H1 (cell line): ENCODE data around the gene CDCA5. TPM values are rescaled to one million over a fixed set of nuclear protein-coding genes. Genes with fewer than 3 reads are reported as not detected.
A peak's percentile ranks its signal among the peaks of the same experiment; 100 is the strongest.

Experiments used
- CBX8 ChIP-seq: fragments of 300-800, 300-1000 bp; sonication (generic); IDR thresholded peaks from 2 replicates; pipeline ENCODE4 v1.7.1; 2016; ENCODE audit warnings: low read depth, low read length, borderline replicate concordance
- CEBPB ChIP-seq: IDR thresholded peaks from 2 replicates; pipeline ENCODE4 v1.6.1; 2012; ENCODE audit warnings: low read depth, low read length
- CREB1 ChIP-seq: IDR thresholded peaks from 2 replicates; pipeline ENCODE4 v1.6.1; 2012; ENCODE audit warnings: inconsistent platforms
- CTBP2 ChIP-seq: IDR thresholded peaks from 2 replicates; pipeline ENCODE4 v1.7.0; 2011; ENCODE audit warnings: borderline replicate concordance, mild to moderate bottlenecking, moderate library complexity, mixed read lengths, low read length; ENCODE audit not compliant: insufficient read depth, insufficient read length
- EGR1 ChIP-seq: IDR thresholded peaks from 2 replicates; pipeline ENCODE4 v1.6.1; 2011; ENCODE audit warnings: low read depth, low read length, borderline replicate concordance
- EP300 ChIP-seq, 2 experiments: IDR thresholded peaks; 1 replicate in 1 of 2; 2 replicates in 1 of 2; pipeline ENCODE4 v1.6.1; 2011 to 2012; ENCODE audit warnings: low read depth in 2 of 2, low read length in 2 of 2, mild to moderate bottlenecking in 2 of 2, borderline replicate concordance in 1 of 2, inconsistent platforms in 1 of 2, moderate library complexity in 1 of 2
- EZH2 ChIP-seq: fragments of 200-600 bp; sonication (generic); IDR thresholded peaks from 2 replicates; pipeline ENCODE4 v1.7.1; 2012; ENCODE audit warnings: low read depth, mild to moderate bottlenecking, moderate library complexity, low read length, inconsistent platforms; ENCODE audit not compliant: severe bottlenecking
- FOSL1 ChIP-seq: IDR thresholded peaks from 2 replicates; pipeline ENCODE4 v1.6.1; 2011; ENCODE audit warnings: mild to moderate bottlenecking, low read depth, low read length, moderate library complexity; ENCODE audit not compliant: insufficient read depth
- GABPA ChIP-seq: IDR thresholded peaks from 2 replicates; pipeline ENCODE4 v1.6.1; 2011; ENCODE audit warnings: mild to moderate bottlenecking, low read length, moderate library complexity, borderline replicate concordance; ENCODE audit not compliant: insufficient read depth
- HDAC2 ChIP-seq, 2 experiments: fragments of 300-600 bp in 1 of 2; sonication (generic) in 1 of 2; IDR thresholded peaks; 2 replicates each; pipeline ENCODE4 v1.6.1; 2011 to 2012; ENCODE audit warnings: low read depth in 2 of 2, low read length in 2 of 2, mild to moderate bottlenecking in 2 of 2, moderate library complexity in 2 of 2, borderline replicate concordance in 1 of 2, inconsistent platforms in 1 of 2
- JUND ChIP-seq: IDR thresholded peaks from 2 replicates; pipeline ENCODE4 v1.6.1; 2011; ENCODE audit warnings: mild to moderate bottlenecking, improper control_type of control experiment, low read length
- KDM5A ChIP-seq: fragments of 200-600 bp; IDR thresholded peaks from 2 replicates; pipeline ENCODE4 v1.7.1; 2012; ENCODE audit warnings: mild to moderate bottlenecking, low read length, inconsistent platforms, mixed read lengths
- MAFK ChIP-seq: IDR thresholded peaks from 2 replicates; pipeline ENCODE4 v1.6.1; 2012; ENCODE audit warnings: low read depth, mild to moderate bottlenecking, improper control_type of control experiment, low read length
- MAX ChIP-seq: IDR thresholded peaks from 2 replicates; pipeline ENCODE4 v1.6.1; 2012; ENCODE audit warnings: inconsistent platforms
- PHF8 ChIP-seq: fragments of 200-600 bp; sonication (generic); conservative IDR thresholded peaks from 2 replicates; pipeline ENCODE4 v1.7.1; 2012; ENCODE audit warnings: low read depth, mild to moderate bottlenecking, inconsistent platforms, low read length, moderate library complexity
- POLR2A ChIP-seq, 2 experiments: IDR thresholded peaks; 1 replicate in 1 of 2; 2 replicates in 1 of 2; pipeline ENCODE4 v1.6.1; 2011; ENCODE audit warnings: low read depth in 2 of 2, low read length in 2 of 2, mild to moderate bottlenecking in 2 of 2; ENCODE audit errors: control extremely low read depth in 1 of 2
- RBBP5 ChIP-seq: IDR thresholded peaks from 2 replicates; pipeline ENCODE4 v1.7.1; 2012; ENCODE audit warnings: low read depth, mild to moderate bottlenecking, inconsistent platforms, low read length, moderate library complexity, borderline replicate concordance
- RFX5 ChIP-seq: IDR thresholded peaks from 2 replicates; pipeline ENCODE4 v1.6.1; 2011; ENCODE audit warnings: low read depth, low read length, improper control_type of control experiment, borderline replicate concordance
- SAP30 ChIP-seq: fragments of 300-600 bp; sonication (generic); IDR thresholded peaks from 2 replicates; pipeline ENCODE4 v1.7.1; 2012; ENCODE audit warnings: low read length, moderate library complexity, mild to moderate bottlenecking, inconsistent platforms; ENCODE audit not compliant: insufficient read depth, insufficient replicate concordance
- SIRT6 ChIP-seq: IDR thresholded peaks from one replicate; pipeline ENCODE4 v1.7.1; 2012; ENCODE audit warnings: low read length, inconsistent platforms
- SP2 ChIP-seq: IDR thresholded peaks from 2 replicates; pipeline ENCODE4 v1.6.1; 2012; ENCODE audit warnings: mild to moderate bottlenecking, low read length, inconsistent platforms
- SP4 ChIP-seq: IDR thresholded peaks from 2 replicates; pipeline ENCODE4 v1.6.1; 2012; ENCODE audit warnings: low read length, inconsistent platforms
- TAF1 ChIP-seq: IDR thresholded peaks from 2 replicates; pipeline ENCODE4 v1.6.1; 2011; ENCODE audit warnings: mild to moderate bottlenecking, low read depth, low read length
- TBP ChIP-seq: IDR thresholded peaks from 2 replicates; pipeline ENCODE4 v1.6.1; 2011; ENCODE audit warnings: low read depth, low read length, improper control_type of control experiment
- polyA plus RNA-seq, 7 experiments: library from polyadenylated mRNA; depleted of rRNA in 3 of 7; stranded (reverse) in 5 of 7; unstranded in 2 of 7; fragments of >200 nt in 5 of 7; fragments of 200-250 nt in 2 of 7; gene quantifications; 1 replicate in 5 of 7; 2 replicates in 1 of 7; 4 replicates in 1 of 7; pipeline versions ENCODE4 v1.2.1 to v1.2.3, GENCODE V29; 2011 to 2013; ENCODE audit warnings: missing spikeins in 2 of 7, mixed read lengths in 2 of 7
- total RNA-seq: library from RNA; stranded (reverse); fragmentation: NEBNext Ultra II Directional; extraction: Animal tissue kit (Norgen Biotek cat#: 25700); gene quantifications from 2 replicates; pipeline ENCODE4 v1.2.1, GENCODE V29; 2021

CDCA5 gene
- total and polyA plus RNA-seq, 2 of the 8 experiments (the other 6 are each of a cell fraction or from before 2014, with no cell fraction given), result 39.2 to 87.0 TPM

GRCh38 chr11:65121865-65122696 is 38.2 kb upstream of the CDCA5 start, which contains the start of the genes FAU and MRPL49 (continued):
- peak; percentile 15; the same call in 1 of the 2 replicates for TF ChIP-seq JUND
- TF ChIP-seq MAFK, result no peak
- TF ChIP-seq GABPA, result no peak
- TF ChIP-seq EGR1, result no peak
- TF ChIP-seq PHF8, result peak; percentile 83; the same call in 1 of the 2 replicates
- peak; percentile 81; the same call in 1 of the 2 replicates for TF ChIP-seq RBBP5
- 0 out of 2 replicates have a peak, but pooled peaks have one; percentile 31 for TF ChIP-seq FOSL1
- TF ChIP-seq TBP, result peak; percentile 96
- TF ChIP-seq SAP30, result no peak
- TF ChIP-seq POLR2A (IDR thresholded peaks at IDR 0.05; ENCODE audit: control extremely low read depth in 1 of 2, low read depth in 2 of 2, low read length in 2 of 2), result peak; percentile 97
- TF ChIP-seq TAF1, result peak; percentile 93
- no peak for TF ChIP-seq CTBP2
- no peak for TF ChIP-seq CBX8
- no peak for TF ChIP-seq SIRT6
- TF ChIP-seq CEBPB, result no peak
- TF ChIP-seq CREB1, result peak; percentile 98
- TF ChIP-seq HDAC2 (IDR thresholded peaks at IDR 0.05; ENCODE audit: borderline replicate concordance in 1 of 2, low read depth in 2 of 2, low read length in 2 of 2), result peak in 1 of 2 experiments; percentile 90; a peak in 1 of 4 replicates
- no peak for TF ChIP-seq EZH2
- TF ChIP-seq SP2, result no peak
- TF ChIP-seq KDM5A, result peak; percentile 89
- TF ChIP-seq SP4, result peak; percentile 76; the same call in 1 of the 2 replicates
- TF ChIP-seq EP300 (IDR thresholded peaks at IDR 0.05; ENCODE audit: borderline replicate concordance in 1 of 2, low read depth in 2 of 2, low read length in 2 of 2), result no peak
- TF ChIP-seq RFX5, result no peak
- TF ChIP-seq MAX, result peak; percentile 46; the same call in 1 of the 2 replicates
